Stomach (tissue), 4 donors: ENCODE measurements around the gene ZNF598.

ENCODE experiments used
- CTCF ChIP-seq, 7 experiments: fragments of 450-650 bp in 4 of 7; fragments of 200-600 bp in 3 of 7; sonication (generic) in 3 of 7; IDR thresholded peaks; one replicate each; pipeline ENCODE4 v1.5.1; 2016 to 2019; ENCODE audit warnings: antibody characterized with exemption in 7 of 7, control low read depth in 2 of 7, mild to moderate bottlenecking in 1 of 7
- EP300 ChIP-seq: sonication (generic); formaldehyde crosslinking; IDR thresholded peaks from one replicate; pipeline ENCODE4 v1.6.1; 2017; ENCODE audit warnings: antibody characterized with exemption
- POLR2A ChIP-seq, 4 donors: fragments of 450-650 bp; IDR thresholded peaks; one replicate each; pipeline ENCODE4 v1.6.1; 2016; ENCODE audit warnings: antibody characterized with exemption in 4 of 4, control low read depth in 2 of 4, mild to moderate bottlenecking in 1 of 4, moderate library complexity in 1 of 4
- POLR2AphosphoS5 ChIP-seq, 3 donors: sonication (generic); formaldehyde crosslinking; IDR thresholded peaks; one replicate each; pipeline ENCODE4 v1.6.1; 2016; ENCODE audit warnings: antibody characterized with exemption in 3 of 3

GRCh38 chr16:2025251-2025650, 15.6 kb upstream of the ZNF598 start:
- no peak for TF ChIP-seq CTCF (IDR thresholded peaks at IDR 0.05)
- TF ChIP-seq POLR2A (IDR thresholded peaks at IDR 0.05) = no peak
- no peak for TF ChIP-seq POLR2AphosphoS5 (IDR thresholded peaks at IDR 0.05)
- no peak for TF ChIP-seq EP300
